ENCODE data around the gene ROGDI. TPM values are rescaled to one million over a fixed set of nuclear protein-coding genes. Genes with fewer than 3 reads are reported as not detected.

The ROGDI gene
- total and polyA plus RNA-seq, 10 of the 15 experiments (the other 5 are each of a cell fraction or from before 2014, with no cell fraction given): 0.40 to 23.5 (median 12.3) TPM

GRCh38 chr16:4765511-4766474 is 36.6 kb downstream of the ROGDI start:
- H3K9me3 ChIP-seq (replicated peaks; ENCODE audit: control insufficient read depth, insufficient read depth, low read length): no peaks in the 10 kb centered on the region
- no peak for ATAC-seq
- DNase-seq (ENCODE audit: low read depth, low spot score): no peak
- H3K27ac ChIP-seq (ENCODE audit: control insufficient read depth, insufficient read depth): peak overlapping the region; percentile 40
- FAIRE-seq: no peak
- H3K4me2 ChIP-seq (ENCODE audit: control insufficient read depth, insufficient read depth): peak overlapping the region; percentile 71
- no peak overlapping the region for H2AFZ ChIP-seq (ENCODE audit: control insufficient read depth, low read depth, low read length)
- POLR2A ChIA-PET: interaction anchor here (0.7 to 1.5 kb wide), 3 partner anchors 31 to 140 kb away, joined by 3 to 10 read pairs (median 4); partner anchors contain the start of genes ANKS3 and DNAAF8
- peaks cover 18% of the 10 kb centered on the region for H3K79me2 ChIP-seq (ENCODE audit: control insufficient read depth, insufficient read depth, low read length)
- peak overlapping the region; percentile 87 for H3K9ac ChIP-seq (ENCODE audit: control insufficient read depth, insufficient read depth, low read length)
- TSS peak; percentile 55 for BruUV-seq (replicated peaks)
- peaks cover 2 to 6% of the 10 kb centered on the region in 2 experiments; a peak in 3 of 4 replicates for H3K36me3 ChIP-seq (ENCODE audit: control insufficient read depth in 2 of 2, insufficient read depth in 2 of 2, low read length in 1 of 2)
- in situ Hi-C loops (cut with MboI) (no loop called here), intact Hi-C loops (cut with micrococcal nuclease; ENCODE audit: unreplicated experiment) (no loop called here)
- no peaks in the 10 kb centered on the region for H4K20me1 ChIP-seq (ENCODE audit: control insufficient read depth, insufficient read depth)
- TF ChIP-seq SPI1 (IDR thresholded peaks at IDR 0.05; ENCODE audit: borderline replicate concordance, insufficient read depth, low read depth, low read length) (no peak), BHLHE40 (IDR thresholded peaks at IDR 0.05; ENCODE audit: borderline replicate concordance in 1 of 2, low read depth in 2 of 2, low read length in 1 of 2) (peak; percentile 16 to 69; a peak in 2 of 4 replicates), CUX1 (IDR thresholded peaks at IDR 0.05; ENCODE audit: insufficient replicate concordance, low read depth, low read length) (no peak), RAD51 (IDR thresholded peaks at IDR 0.05) (peak; percentile 58; the same call in 1 of the 2 replicates), NFYA (IDR thresholded peaks at IDR 0.05; ENCODE audit: borderline replicate concordance, low read depth, low read length) (no peak)
- RAD21 ChIA-PET (ENCODE audit: unreplicated experiment): interaction anchor here (1.0 kb wide), 1 partner anchor 31 kb away, joined by 6 read pairs; the partner anchor contains the start of genes ANKS3 and DNAAF8
- H3K27me3 ChIP-seq (replicated peaks in 1 of 2; ENCODE audit: control insufficient read depth in 2 of 2, insufficient read depth in 2 of 2, low read length in 1 of 2): no peaks in the 10 kb centered on the region
- SMC1A ChIA-PET (ENCODE audit: uncharacterized antibody, unreplicated experiment): interaction anchor here (1.8 to 3.4 kb wide), 2 partner anchors 18 to 31 kb away, joined by 4 to 15 read pairs; partner anchors contain the start of genes ANKS3 and DNAAF8
- H3K4me1 ChIP-seq (ENCODE audit: control insufficient read depth, insufficient read depth, low read length): peaks cover 8% of the 10 kb centered on the region; the same call in 1 of the 2 replicates
- 81% methylated on average over 26 of the region's 26 CpGs for WGBS (ENCODE audit: insufficient coverage, insufficient replicate concordance, low lambda C conversion rate, missing lambda C conversion rate)
- CTCF ChIA-PET: interaction anchor here (0.6 to 0.7 kb wide), 2 partner anchors 301 to 852 kb away, joined by 3 to 4 read pairs; no protein-coding TSS in a partner anchor
- H3K4me3 ChIP-seq: peak overlapping the region; percentile 91
